IPS-18a (cell line): Measurements from ENCODE around the gene ERF.

ENCODE experiments used
- H3K27ac ChIP-seq: one replicate; pipeline ENCODE4 v1.5.1; 2013; ENCODE audit warnings: low read length
- H3K27me3 ChIP-seq: one replicate; pipeline ENCODE4 v1.6.1; 2013; ENCODE audit warnings: mild to moderate bottlenecking, low read length; ENCODE audit not compliant: control insufficient read depth, insufficient read depth
- H3K36me3 ChIP-seq: one replicate; pipeline ENCODE4 v1.6.1; 2013; ENCODE audit warnings: low read depth, low read length; ENCODE audit not compliant: control insufficient read depth
- H3K4me1 ChIP-seq: one replicate; pipeline ENCODE4 v1.6.1; 2013; ENCODE audit warnings: low read depth, low read length; ENCODE audit not compliant: control insufficient read depth
- H3K4me3 ChIP-seq: one replicate; pipeline ENCODE4 v1.5.1; 2013; ENCODE audit warnings: low read length
- H3K9ac ChIP-seq: one replicate; pipeline ENCODE4 v1.6.1; 2013; ENCODE audit warnings: mild to moderate bottlenecking, low read length, moderate library complexity
- H3K9me3 ChIP-seq: one replicate; pipeline ENCODE4 v1.6.1; 2013; ENCODE audit warnings: low read depth, low read length; ENCODE audit not compliant: control insufficient read depth

Gene ERF

GRCh38 chr19:42249149-42249750, 5.7 kb downstream of the ERF start:
- Histone ChIP-seq H3K27me3 (no peaks in the 10 kb centered on the region), H3K4me3 (no peak overlapping the region), H3K9me3 (no peaks in the 10 kb centered on the region), H3K4me1 (peaks cover 23% of the 10 kb centered on the region), H3K9ac (no peak overlapping the region), H3K27ac (no peak overlapping the region), H3K36me3 (peaks cover 3% of the 10 kb centered on the region)

- peaks cover 25% of the 10 kb centered on the region for H3K4me1 ChIP-seq
- no peaks in the 10 kb centered on the region for H3K9me3 ChIP-seq
- H3K4me3 ChIP-seq, result no peak overlapping the region
- no peak overlapping the region for H3K9ac ChIP-seq
- no peak overlapping the region for H3K27ac ChIP-seq
- H3K27me3 ChIP-seq, result no peaks in the 10 kb centered on the region
- H3K36me3 ChIP-seq, result peaks cover 3% of the 10 kb centered on the region
Observed at GRCh38 chr19:42248270-42249148, 6.4 kb downstream of the ERF start.

DNA sequence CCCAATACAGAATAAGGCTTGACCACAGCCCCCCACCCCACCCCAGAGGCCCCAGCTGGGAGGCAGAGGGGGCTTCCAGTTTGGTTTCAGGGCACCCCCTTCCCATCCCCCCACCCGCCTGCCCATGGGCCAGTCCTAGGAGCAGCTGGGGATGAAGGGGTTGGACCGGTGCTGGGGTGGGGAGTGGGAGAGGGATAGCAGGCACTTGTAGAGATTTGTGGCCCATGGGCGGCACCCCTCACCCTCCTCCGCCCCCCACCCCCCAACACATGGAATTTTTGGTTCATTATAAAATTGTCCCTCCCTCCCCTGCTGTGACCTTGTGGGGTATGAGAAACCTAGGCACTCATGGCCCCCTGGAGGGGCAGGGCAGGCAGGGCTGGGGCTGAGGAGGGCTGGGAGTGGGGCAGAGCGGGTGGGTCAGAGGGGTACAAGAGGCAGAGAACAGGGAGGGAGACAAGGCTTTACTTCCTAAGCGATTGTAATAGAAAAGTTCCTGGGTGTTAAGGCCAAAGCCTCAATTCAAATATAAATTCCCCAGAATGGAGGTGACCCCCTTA, 7.2 kb downstream of the ERF start:
- Histone ChIP-seq H3K9me3 (no peaks in the 10 kb centered on the region), H3K4me3 (no peak overlapping the region), H3K9ac (no peak overlapping the region), H3K27me3 (no peaks in the 10 kb centered on the region), H3K36me3 (peaks cover 3% of the 10 kb centered on the region), H3K27ac (no peak overlapping the region), H3K4me1 (peaks cover 23% of the 10 kb centered on the region)

DNA sequence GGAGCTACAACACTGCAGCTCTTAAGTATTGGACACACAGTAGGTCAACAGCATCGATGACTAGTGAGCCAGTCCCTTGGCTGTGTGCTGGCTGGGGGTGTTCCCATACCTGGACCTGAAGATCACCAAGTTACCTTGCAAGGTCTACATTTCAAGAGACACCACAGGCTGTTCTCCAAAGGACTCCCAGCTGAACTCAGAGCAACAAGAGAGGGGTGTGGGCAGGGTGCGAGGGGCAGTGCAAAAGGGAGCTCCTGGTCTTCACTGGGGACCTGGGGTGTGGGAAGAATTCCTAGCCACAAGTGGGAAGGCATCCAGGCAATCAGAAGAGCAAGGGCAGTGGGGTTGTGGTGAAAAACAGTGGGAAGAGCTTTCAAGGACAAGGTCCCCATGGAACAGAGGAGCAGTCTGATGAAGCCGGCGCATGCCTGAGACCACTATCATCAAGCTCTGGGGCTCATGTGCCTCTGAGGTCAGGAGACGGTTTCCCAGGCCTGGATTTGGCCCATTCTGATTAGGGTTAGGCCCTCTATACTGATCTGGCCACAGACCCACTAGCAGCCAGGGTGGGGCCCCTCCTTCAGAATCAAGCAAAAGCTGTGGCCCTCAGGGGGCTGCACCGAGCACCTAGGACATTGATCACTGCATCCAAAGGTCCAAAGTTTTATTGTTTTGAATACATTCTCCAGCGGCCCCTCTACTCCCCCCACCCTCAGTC, 7.8 kb downstream of the ERF start:
- H3K27ac ChIP-seq, result no peak overlapping the region
- peaks cover 20% of the 10 kb centered on the region for H3K4me1 ChIP-seq
- no peak overlapping the region for H3K4me3 ChIP-seq
- peaks cover 3% of the 10 kb centered on the region for H3K36me3 ChIP-seq
- H3K27me3 ChIP-seq, result no peaks in the 10 kb centered on the region
- H3K9ac ChIP-seq, result no peak overlapping the region
- no peaks in the 10 kb centered on the region for H3K9me3 ChIP-seq

DNA sequence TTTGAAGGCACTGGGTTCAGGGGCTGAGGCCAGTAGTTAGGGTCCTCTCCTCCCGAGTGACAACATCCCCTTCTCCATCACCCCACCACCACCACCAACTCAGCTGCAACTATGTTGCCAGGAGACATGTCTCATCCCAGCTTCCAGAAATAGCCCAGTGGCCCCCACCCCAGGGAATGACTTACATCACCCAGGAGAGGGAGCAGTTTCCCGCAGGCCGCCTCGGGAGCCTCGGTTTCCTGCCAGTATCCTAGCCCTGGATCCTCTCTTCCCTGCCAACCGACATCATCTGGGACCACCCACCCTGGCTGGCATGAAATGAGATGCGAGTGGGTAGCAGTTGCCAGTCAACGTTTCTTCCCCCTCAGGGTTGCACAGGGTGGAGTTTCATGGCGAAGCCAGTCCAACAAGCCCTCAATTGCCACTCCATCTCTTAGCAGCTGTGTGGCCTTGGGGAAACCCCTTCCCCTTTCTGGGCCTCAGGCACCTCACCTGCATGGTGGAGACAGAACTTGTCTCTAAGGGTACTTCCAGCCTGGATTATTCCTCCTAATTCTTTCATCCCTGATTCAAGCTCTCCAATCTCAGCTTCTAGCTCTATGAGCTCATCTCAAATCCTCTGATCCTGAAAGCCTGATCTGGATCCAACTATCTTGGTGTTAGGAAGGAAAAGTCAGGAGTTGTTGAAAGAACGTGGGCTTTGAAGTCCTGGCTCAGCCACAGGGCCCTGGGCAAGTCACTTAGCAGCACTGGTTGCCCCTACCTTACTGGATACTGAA, 8.6 kb downstream of the ERF start:
- Histone ChIP-seq H3K4me3 (no peak overlapping the region), H3K36me3 (peaks cover 3% of the 10 kb centered on the region), H3K4me1 (peaks cover 16% of the 10 kb centered on the region), H3K9me3 (no peaks in the 10 kb centered on the region), H3K27me3 (no peaks in the 10 kb centered on the region), H3K9ac (no peak overlapping the region), H3K27ac (no peak overlapping the region)

- Histone ChIP-seq H3K36me3 (peaks cover 3% of the 10 kb centered on the region), H3K9me3 (no peaks in the 10 kb centered on the region), H3K4me1 (peaks cover 19% of the 10 kb centered on the region), H3K4me3 (no peak overlapping the region), H3K9ac (no peak overlapping the region), H3K27ac (no peak overlapping the region), H3K27me3 (no peaks in the 10 kb centered on the region)
Observed at GRCh38 chr19:42245231-42245630, 9.7 kb downstream of the ERF start.

DNA sequence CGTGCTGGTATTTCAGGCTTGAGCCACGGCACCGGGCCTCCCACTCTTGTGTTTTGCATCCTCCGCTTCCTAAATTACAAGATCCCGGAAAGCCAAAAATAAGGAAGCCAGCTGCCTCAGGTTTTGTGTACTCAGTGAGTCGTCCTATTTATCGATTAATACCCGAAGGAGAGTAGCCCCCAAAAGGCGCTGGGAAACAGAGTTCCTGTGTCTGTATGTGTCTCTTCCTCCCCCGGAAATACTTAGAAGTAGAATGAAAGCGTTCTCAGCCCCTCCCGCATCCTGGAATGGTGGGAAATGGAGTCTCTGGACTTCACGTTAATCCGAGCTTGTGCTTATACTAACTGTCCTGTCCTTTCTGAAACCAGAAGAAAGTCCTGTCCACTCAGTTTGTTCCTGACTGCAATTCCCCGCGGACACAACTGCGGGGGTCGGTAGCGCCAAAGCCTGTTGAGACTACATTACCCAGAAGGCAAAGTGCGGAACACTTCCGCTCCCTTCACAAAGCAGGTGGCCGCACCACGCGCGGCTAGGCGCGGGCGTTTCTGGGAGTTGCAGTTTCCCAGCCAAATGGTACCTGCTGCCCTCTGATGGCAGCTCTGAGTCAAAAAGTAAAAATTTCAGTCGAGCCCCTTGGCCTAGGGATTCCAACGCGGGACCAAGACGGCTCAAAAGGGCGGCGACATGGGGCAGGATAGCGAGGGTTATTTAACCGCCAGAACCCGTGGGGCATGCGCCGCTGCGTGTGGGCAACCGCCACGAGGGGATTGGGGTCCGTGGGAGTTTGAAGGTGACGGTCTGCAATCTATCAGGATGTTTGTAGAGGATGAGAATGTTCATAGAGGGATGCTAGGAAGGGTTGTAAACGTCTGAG, 10.3 kb downstream of the ERF start:
- Histone ChIP-seq H3K27me3 (no peaks in the 10 kb centered on the region), H3K9me3 (no peaks in the 10 kb centered on the region), H3K4me1 (peaks cover 19% of the 10 kb centered on the region), H3K27ac (peak overlapping the region; percentile 5), H3K36me3 (no peaks in the 10 kb centered on the region), H3K9ac (peak overlapping the region; percentile 14), H3K4me3 (peak overlapping the region; percentile 72)

DNA sequence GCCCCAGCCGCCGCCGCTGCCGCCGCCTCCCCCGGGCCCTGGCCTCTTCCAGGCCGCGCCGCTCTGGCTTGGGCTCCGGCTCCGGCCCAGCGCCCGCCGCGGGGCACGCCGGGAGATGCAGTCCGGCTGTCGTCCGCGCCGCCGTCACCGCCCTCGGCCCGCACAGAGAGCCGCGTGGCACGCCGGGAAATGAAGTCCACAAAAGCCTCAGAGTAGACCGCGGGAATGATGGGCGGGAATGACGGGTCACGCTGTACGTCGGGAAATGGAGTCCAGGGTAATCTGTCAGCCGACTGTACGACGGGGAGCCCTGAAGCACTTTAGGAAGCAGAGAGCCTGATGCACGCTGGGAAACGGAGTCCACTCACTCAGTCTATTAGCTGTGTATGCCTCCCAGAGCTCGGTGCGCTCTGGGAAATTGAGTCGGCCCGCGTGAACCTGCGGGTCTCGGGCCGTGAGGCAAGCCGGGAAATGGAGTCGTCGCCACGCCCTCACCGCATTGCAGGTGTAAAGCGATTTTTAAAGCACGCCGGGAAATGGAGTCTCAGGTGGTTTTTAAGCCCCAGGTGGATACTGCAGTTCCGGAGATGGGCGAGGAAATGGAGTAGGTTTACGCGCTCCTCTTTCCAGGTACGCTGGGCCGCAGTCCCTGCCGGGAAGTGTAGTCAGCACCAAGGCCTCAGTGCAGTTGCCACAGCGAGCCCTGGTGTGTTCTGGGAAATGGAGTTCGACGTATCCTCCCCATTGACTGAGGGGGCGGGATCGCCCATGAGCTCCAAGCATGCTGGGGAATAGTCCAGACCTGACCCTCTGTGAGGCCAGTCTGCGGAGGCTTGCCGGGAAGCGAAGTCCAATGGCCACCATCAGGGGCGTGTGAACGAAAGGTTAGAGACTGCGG, 12.2 kb downstream of the ERF start, which contains the start of gene GSK3A:
Gene GSK3A, minus strand, starts transcription at position 91 of the 898 bp plus-strand sequence. CDS start 137 bp downstream, outside the sequence.
- peak within 1 kb of the TSS; percentile 55 for H3K9ac ChIP-seq
- no peaks in the 10 kb centered on the region for H3K9me3 ChIP-seq
- peak within 1 kb of the TSS; percentile 72 for H3K4me3 ChIP-seq
- no peaks in the 10 kb centered on the region for H3K27me3 ChIP-seq
- H3K4me1 ChIP-seq, result peaks cover 19% of the 10 kb centered on the region
- no peaks in the 10 kb centered on the region for H3K36me3 ChIP-seq
- H3K27ac ChIP-seq, result peak within 1 kb of the TSS; percentile 21

DNA sequence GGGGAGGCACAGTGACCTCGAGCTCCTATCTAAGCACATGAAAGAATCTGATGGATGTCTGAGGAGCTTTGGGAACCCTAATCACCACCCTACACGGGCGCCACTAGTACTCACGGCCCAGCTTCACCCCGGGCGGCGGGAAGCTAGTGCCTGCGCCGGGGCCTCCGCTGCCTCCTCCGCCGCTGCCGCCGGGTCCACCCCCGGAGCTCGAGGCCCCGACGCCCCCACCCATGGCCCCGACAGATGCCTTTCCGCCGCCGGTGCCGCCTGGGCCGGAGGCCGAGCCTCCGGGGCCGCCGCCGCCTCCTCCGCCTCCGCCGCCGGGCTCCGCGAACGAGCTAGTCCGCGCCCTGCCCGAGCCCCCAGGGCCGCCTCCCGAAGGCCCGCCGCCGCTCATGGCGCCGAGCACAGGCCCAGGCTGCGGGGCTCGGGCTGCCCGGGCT, 12.8 kb downstream of the ERF start:
- Histone ChIP-seq H3K9ac (peak overlapping the region; percentile 50), H3K36me3 (no peaks in the 10 kb centered on the region), H3K9me3 (no peaks in the 10 kb centered on the region), H3K4me1 (peaks cover 19% of the 10 kb centered on the region), H3K27me3 (no peaks in the 10 kb centered on the region), H3K27ac (no peak overlapping the region), H3K4me3 (peak overlapping the region; percentile 67)
